Stimulated activated CD4-positive, alpha-beta T cell treated with anti-CD3 and anti-CD28 coated beads, Interleukin-12 subunit alpha, Interleukin-12 subunit beta, amount 100 ng/mL, for 4 hours (primary cell): Measurements from ENCODE around the gene ARMC2.
"Not testable (repeated sequence)": the region's sequence is repeated elsewhere in the genome, so short reads cannot be mapped to it uniquely, and the experiment has no call there.

Source experiments
- DNase-seq: peaks from one replicate; pipeline ENCODE4 v3.0.0-alpha.2; 2020

ARMC2 gene

GRCh38 chr6:108873251-108873650, 25.0 kb downstream of the ARMC2 start:
- DNase-seq, result no peak

- DNase-seq, result no peak
These were observed 25.7 kb downstream of the ARMC2 start for GRCh38 chr6:108873971-108874370.

- DNase-seq, result peak; percentile 29
These were observed 26.4 kb downstream of the ARMC2 start for GRCh38 chr6:108874470-108875160.

GRCh38 chr6:108875161-108875555, 26.9 kb downstream of the ARMC2 start:
- no peak for DNase-seq

GRCh38 chr6:108877046-108877751, 29.0 kb downstream of the ARMC2 start:
- no peak for DNase-seq

GRCh38 chr6:108878942-108879341, 30.7 kb downstream of the ARMC2 start:
- DNase-seq, result no peak

- DNase-seq, result no peak
These were observed 35.0 kb downstream of the ARMC2 start for GRCh38 chr6:108883172-108883571.

GRCh38 chr6:108884211-108885059, 36.2 kb downstream of the ARMC2 start:
- no peak for DNase-seq

- DNase-seq, result no peak
These were observed 39.8 kb downstream of the ARMC2 start for GRCh38 chr6:108888052-108888451.

GRCh38 chr6:108888745-108889144, 40.5 kb downstream of the ARMC2 start:
- no peak for DNase-seq

GRCh38 chr6:108890898-108891297, 42.7 kb downstream of the ARMC2 start:
- not testable (repeated sequence) for DNase-seq

GRCh38 chr6:108895571-108895970, 47.3 kb downstream of the ARMC2 start:
- no peak for DNase-seq

- no peak for DNase-seq
These were observed 48.0 kb downstream of the ARMC2 start for GRCh38 chr6:108896111-108896661.

- no peak for DNase-seq
These were observed 49.1 kb downstream of the ARMC2 start for GRCh38 chr6:108897371-108897770.

- no peak for DNase-seq
These were observed 54.2 kb downstream of the ARMC2 start for GRCh38 chr6:108902382-108902792.

- no peak for DNase-seq
These were observed 55.6 kb downstream of the ARMC2 start for GRCh38 chr6:108903796-108904195.

GRCh38 chr6:108904741-108905140, 56.5 kb downstream of the ARMC2 start:
- no peak for DNase-seq

- peak; percentile 14 for DNase-seq
These were observed 66.2 kb downstream of the ARMC2 start for GRCh38 chr6:108914235-108915022.

GRCh38 chr6:108915258-108915657, 67.0 kb downstream of the ARMC2 start:
- DNase-seq, result no peak

GRCh38 chr6:108916026-108916686, 67.9 kb downstream of the ARMC2 start:
- no peak for DNase-seq

GRCh38 chr6:108920751-108921150, 72.5 kb downstream of the ARMC2 start:
- DNase-seq, result no peak
